H1 (cell line): Measurements from ENCODE around the gene ARID5B. TPM values are rescaled to one million over a fixed set of nuclear protein-coding genes. Genes with fewer than 3 reads are reported as not detected.

Experiments
- CTCF ChIA-PET: fragments of 300-600 bp; sonication (Branson Sonifier 250); formaldehyde crosslinking; loops from one replicate; lab custom pipeline; 2021; ENCODE audit not compliant: partially characterized antibody; lab: Charles Lee
- POLR2A ChIA-PET: fragments of 300-600 bp; sonication (Branson Sonifier 250); formaldehyde crosslinking; loops from one replicate; lab custom pipeline; 2021; ENCODE audit warnings: inconsistent platforms; ENCODE audit not compliant: partially characterized antibody; lab: Charles Lee
- DNase-seq, 2 experiments: peaks; one replicate each; pipeline versions ENCODE4 v3.0.0 to v3.0.0-alpha.2; 2010 to 2022; ENCODE audit warnings: low spot score in 2 of 2, low read depth in 1 of 2, mixed read lengths in 1 of 2
- FAIRE-seq: peaks from 2 replicates; lab custom pipeline; 2011; peaks lifted over from hg19 to GRCh38; lab: Jason Lieb, UNC
- H2AFZ ChIP-seq: 2 replicates; pipeline ENCODE4 v1.8.1; 2012; ENCODE audit warnings: low read length, inconsistent platforms
- H2AK5ac ChIP-seq: 2 replicates; pipeline ENCODE4 v1.6.1; 2013; ENCODE audit warnings: low read depth, low read length
- H2BK120ac ChIP-seq: replicated peaks from 2 replicates; pipeline ENCODE3; 2013; ENCODE audit warnings: low read depth, low read length, inconsistent platforms
- H2BK12ac ChIP-seq: 2 replicates; pipeline ENCODE4 v1.6.1; 2013; ENCODE audit warnings: low read depth, low read length
- H2BK15ac ChIP-seq: 2 replicates; pipeline ENCODE4 v1.6.1; 2013; ENCODE audit warnings: low read length
- H2BK20ac ChIP-seq: 2 replicates; pipeline ENCODE4 v1.6.1; 2013; ENCODE audit warnings: low read length
- H2BK5ac ChIP-seq: 2 replicates; pipeline ENCODE4 v1.6.1; 2013; ENCODE audit warnings: low read depth, low read length
- H3K14ac ChIP-seq: 2 replicates; pipeline ENCODE4 v1.6.1; 2013; ENCODE audit warnings: inconsistent platforms; ENCODE audit not compliant: insufficient read length
- H3K18ac ChIP-seq: 2 replicates; pipeline ENCODE4 v1.6.1; 2013; ENCODE audit warnings: low read length; ENCODE audit errors: extremely low read depth
- H3K23ac ChIP-seq: 2 replicates; pipeline ENCODE4 v1.6.1; 2013; ENCODE audit warnings: inconsistent platforms; ENCODE audit not compliant: insufficient read length
- H3K23me2 ChIP-seq: 2 replicates; pipeline ENCODE4 v1.6.1; 2013; ENCODE audit warnings: low read depth, low read length
- H3K27ac ChIP-seq: 2 replicates; pipeline ENCODE4 v1.6.1; 2011; ENCODE audit warnings: low read depth, low read length, inconsistent platforms
- H3K27me3 ChIP-seq, 4 experiments: replicated peaks in 1 of 4; 1 replicate in 1 of 4; 2 replicates in 3 of 4; pipeline versions ENCODE4 v1.6.1 to v1.8.1; 2011 to 2013; ENCODE audit warnings: low read length in 3 of 4, mild to moderate bottlenecking in 3 of 4, inconsistent platforms in 2 of 4, mixed read lengths in 2 of 4, moderate library complexity in 1 of 4; ENCODE audit not compliant: control insufficient read depth in 3 of 4, insufficient read depth in 3 of 4; ENCODE audit errors: extremely low read depth in 1 of 4
- H3K36me3 ChIP-seq, 4 experiments: 2 replicates each; pipeline versions ENCODE4 v1.6.1 to v1.8.1; 2011 to 2013; ENCODE audit warnings: mild to moderate bottlenecking in 4 of 4, low read length in 3 of 4, moderate library complexity in 2 of 4, control low read depth in 1 of 4, inconsistent platforms in 1 of 4; ENCODE audit not compliant: insufficient read depth in 4 of 4, control insufficient read depth in 2 of 4
- H3K4ac ChIP-seq: replicated peaks from 2 replicates; pipeline ENCODE3; 2013; ENCODE audit warnings: low read length, low read depth, mixed read lengths, inconsistent platforms; ENCODE audit not compliant: insufficient read length
- H3K4me1 ChIP-seq, 4 experiments: replicated peaks in 1 of 4; 1 replicate in 1 of 4; 2 replicates in 3 of 4; pipeline versions ENCODE4 v1.6.1 to v1.8.1; 2011 to 2013; ENCODE audit warnings: low read length in 3 of 4, inconsistent platforms in 2 of 4, mixed read lengths in 1 of 4; ENCODE audit not compliant: insufficient read depth in 4 of 4, control insufficient read depth in 3 of 4
- H3K4me2 ChIP-seq, 2 experiments: 2 replicates each; pipeline versions ENCODE4 v1.6.1 to v1.8.1; 2011 to 2013; ENCODE audit warnings: low read depth in 2 of 2, low read length in 2 of 2, control low read depth in 1 of 2, inconsistent platforms in 1 of 2, mild to moderate bottlenecking in 1 of 2; ENCODE audit not compliant: insufficient read depth in 1 of 2
- H3K4me3 ChIP-seq, 4 experiments: fragments of 200-600, 300-600 bp in 1 of 4; sonication (generic), shearing (Covaris generic), sonication (Bioruptor Twin) in 1 of 4; 2 replicates each; pipeline versions ENCODE4 v1.5.1 to v1.8.1; 2011 to 2016; ENCODE audit warnings: low read length in 4 of 4, low read depth in 3 of 4, control low read depth in 2 of 4, inconsistent platforms in 2 of 4, mild to moderate bottlenecking in 2 of 4, mixed read lengths in 1 of 4, moderate library complexity in 1 of 4; ENCODE audit not compliant: insufficient read depth in 2 of 4; ENCODE audit errors: extremely low read depth in 1 of 4
- H3K56ac ChIP-seq: replicated peaks from 2 replicates; pipeline ENCODE3; 2013; ENCODE audit warnings: low read depth, mild to moderate bottlenecking, mixed read lengths, low read length, inconsistent platforms; ENCODE audit not compliant: insufficient read length
- H3K79me1 ChIP-seq: 2 replicates; pipeline ENCODE4 v1.6.1; 2013; ENCODE audit warnings: low read depth, low read length, control low read depth
- H3K79me2 ChIP-seq, 2 experiments: 2 replicates each; pipeline versions ENCODE4 v1.6.1 to v1.8.1; 2012 to 2013; ENCODE audit warnings: low read length in 2 of 2, mild to moderate bottlenecking in 2 of 2, inconsistent platforms in 1 of 2; ENCODE audit not compliant: insufficient read depth in 2 of 2, control insufficient read depth in 1 of 2
- H3K9ac ChIP-seq, 4 experiments: replicated peaks in 1 of 4; 1 replicate in 1 of 4; 2 replicates in 3 of 4; pipeline versions ENCODE4 v1.6.1 to v1.8.1; 2011 to 2013; ENCODE audit warnings: low read depth in 3 of 4, low read length in 3 of 4, control low read depth in 2 of 4, mild to moderate bottlenecking in 2 of 4, moderate library complexity in 2 of 4, inconsistent platforms in 1 of 4; ENCODE audit errors: extremely low read depth in 1 of 4
- H3K9me3 ChIP-seq, 2 experiments: 2 replicates each; pipeline versions ENCODE4 v1.6.1 to v1.8.1; 2012 to 2013; ENCODE audit warnings: mild to moderate bottlenecking in 2 of 2, moderate library complexity in 2 of 2, control low read depth in 1 of 2, inconsistent platforms in 1 of 2, low read depth in 1 of 2, low read length in 1 of 2, mixed read lengths in 1 of 2; ENCODE audit not compliant: insufficient read depth in 2 of 2
- H4K20me1 ChIP-seq, 2 experiments: replicated peaks in 1 of 2; 2 replicates each; pipeline versions ENCODE3 to v1.8.1; 2011 to 2013; ENCODE audit warnings: inconsistent platforms in 2 of 2, low read length in 2 of 2, mild to moderate bottlenecking in 1 of 2; ENCODE audit not compliant: insufficient read depth in 2 of 2, control insufficient read depth in 1 of 2
- H4K5ac ChIP-seq: 2 replicates; pipeline ENCODE4 v1.6.1; 2013; ENCODE audit warnings: low read length, low read depth, mixed read lengths, inconsistent platforms; ENCODE audit not compliant: insufficient read length
- H4K8ac ChIP-seq: 2 replicates; pipeline ENCODE4 v1.8.0; 2013; ENCODE audit warnings: mild to moderate bottlenecking, moderate library complexity, low read length, inconsistent platforms; ENCODE audit not compliant: insufficient read depth; ENCODE audit errors: extremely low read depth
- H4K91ac ChIP-seq: replicated peaks from 2 replicates; pipeline ENCODE3; 2013; ENCODE audit warnings: low read length, mixed read lengths, inconsistent platforms; ENCODE audit not compliant: insufficient read length
- E2F6 ChIP-seq: IDR thresholded peaks from 2 replicates; pipeline ENCODE4 v1.6.1; 2012; ENCODE audit warnings: inconsistent platforms
- EZH2 ChIP-seq: fragments of 200-600 bp; sonication (generic); IDR thresholded peaks from 2 replicates; pipeline ENCODE4 v1.7.1; 2012; ENCODE audit warnings: low read depth, mild to moderate bottlenecking, moderate library complexity, low read length, inconsistent platforms; ENCODE audit not compliant: severe bottlenecking
- KDM1A ChIP-seq: fragments of 200-600, 300-600 bp; sonication (generic); IDR thresholded peaks from 2 replicates; pipeline ENCODE4 v1.7.1; 2016; ENCODE audit warnings: mild to moderate bottlenecking, low read length, borderline replicate concordance
- MAX ChIP-seq: IDR thresholded peaks from 2 replicates; pipeline ENCODE4 v1.6.1; 2012; ENCODE audit warnings: inconsistent platforms
- TEAD4 ChIP-seq: IDR thresholded peaks from 2 replicates; pipeline ENCODE4 v1.6.1; 2012; ENCODE audit warnings: low read depth, low read length, inconsistent platforms, mixed read lengths
- WGBS, 2 experiments: shearing (Covaris generic) in 1 of 2; methylation state at CpG; one replicate each; pipeline versions ENCODE4 v1.1.6 to v1.1.7; 2013 to 2015; ENCODE audit warnings: low lambda C conversion rate in 2 of 2, mixed read lengths in 2 of 2, inconsistent platforms in 1 of 2, low coverage in 1 of 2, missing lambda C conversion rate in 1 of 2; ENCODE audit not compliant: insufficient replicate concordance in 2 of 2, insufficient coverage in 1 of 2, insufficient read length in 1 of 2; ENCODE audit errors: extremely low coverage in 1 of 2, missing lambda C conversion rate in 1 of 2; 5-methylcytosine and 5-hydroxymethylcytosine counted together
- polyA plus RNA-seq, 7 experiments: library from polyadenylated mRNA; depleted of rRNA in 3 of 7; stranded (reverse) in 5 of 7; unstranded in 2 of 7; fragments of >200 nt in 5 of 7; fragments of 200-250 nt in 2 of 7; gene quantifications; 1 replicate in 5 of 7; 2 replicates in 1 of 7; 4 replicates in 1 of 7; pipeline versions ENCODE4 v1.2.1 to v1.2.3, GENCODE V29; 2011 to 2013; ENCODE audit warnings: missing spikeins in 2 of 7, mixed read lengths in 2 of 7
- total RNA-seq: library from RNA; stranded (reverse); fragmentation: NEBNext Ultra II Directional; extraction: Animal tissue kit (Norgen Biotek cat#: 25700); gene quantifications from 2 replicates; pipeline ENCODE4 v1.2.1, GENCODE V29; 2021

Gene ARID5B
- total and polyA plus RNA-seq, 2 of the 8 experiments (the other 6 are each of a cell fraction or from before 2014, with no cell fraction given), result 0.21 to 1.1 TPM

DNA sequence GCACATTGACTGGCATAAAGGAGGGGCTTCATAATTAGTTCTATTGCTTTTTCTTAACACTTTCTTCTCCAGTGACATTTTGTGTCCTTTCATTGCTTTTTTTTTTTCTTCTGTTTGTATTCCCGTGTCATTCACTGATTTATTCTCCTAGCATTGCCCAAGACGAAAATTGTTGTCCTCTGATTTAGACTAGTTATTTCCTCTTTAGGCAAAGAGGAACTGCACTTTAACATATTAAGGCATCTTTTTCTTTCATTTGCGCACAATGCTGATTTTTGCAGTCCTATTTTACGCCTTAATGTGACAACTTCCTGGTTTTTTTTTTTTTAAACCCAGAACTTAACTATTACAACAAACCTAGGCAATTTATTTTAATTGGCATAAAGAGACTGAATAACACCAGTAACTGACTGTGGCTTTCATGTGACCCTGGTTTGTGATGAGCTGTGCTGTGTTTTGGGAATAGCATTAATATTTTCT lies 39.7 kb downstream of the ARID5B start:
- Histone ChIP-seq H3K18ac (no peak overlapping the region), H3K56ac (no peak overlapping the region), H3K4ac (no peak overlapping the region), H2BK20ac (no peak overlapping the region), H3K4me3 (no peak overlapping the region), H3K9ac (no peak overlapping the region), H3K14ac (no peak overlapping the region), H3K4me2 (no peak overlapping the region), H2BK5ac (no peak overlapping the region), H4K5ac (no peak overlapping the region), H4K20me1 (no peaks in the 10 kb centered on the region), H2BK120ac (no peak overlapping the region), H2BK12ac (no peak overlapping the region), H3K23me2 (peaks cover 1% of the 10 kb centered on the region; the same call in 1 of the 2 replicates), H3K79me2 (no peaks in the 10 kb centered on the region), H4K91ac (no peak overlapping the region), H3K27ac (no peak overlapping the region), H3K23ac (no peak overlapping the region), H3K79me1 (no peaks in the 10 kb centered on the region), H2AK5ac (no peak overlapping the region), H3K4me1 (no peaks in the 10 kb centered on the region), H2BK15ac (no peak overlapping the region), H3K36me3 (no peaks in the 10 kb centered on the region), H2AFZ (no peak overlapping the region), H3K27me3 (no peaks in the 10 kb centered on the region), H3K9me3 (no peaks in the 10 kb centered on the region), H4K8ac (no peak overlapping the region)
- CTCF ChIA-PET, result no interaction called here
- FAIRE-seq, result no peak
- TF ChIP-seq KDM1A, result no peak
- no peak for TF ChIP-seq E2F6
- TF ChIP-seq EZH2, result no peak
- no peak for TF ChIP-seq TEAD4
- no peak for TF ChIP-seq MAX
- no peak for DNase-seq
- WGBS, 2 experiments, result 89% methylated on average over 4 of the region's 4 CpGs; no CpG with 5 or more reads in 1 of the 2 experiments
- POLR2A ChIA-PET, result no interaction called here
